ENCODE measurements around the gene FBXO39.
A peak's percentile ranks its signal among the peaks of the same experiment; 100 is the strongest.
"Not testable (repeated sequence)": the region's sequence is repeated elsewhere in the genome, so short reads cannot be mapped to it uniquely, and the experiment has no call there.

Gene FBXO39

GRCh38 chr17:6775871-6776405, at the start of gene FBXO39:
Gene FBXO39 (plus strand): TSS chr17:6776215. CDS start chr17:6779869, 3,654 bp downstream.
- Histone ChIP-seq H3K27me3 (ENCODE audit: low read depth, low read length) (no peaks in the 10 kb centered on the region), H3K4me3 (ENCODE audit: low read depth in 1 of 2, low read length in 2 of 2) (peak within 1 kb of the TSS in 1 of 2 donors; percentile 8), H3K27ac (ENCODE audit: low read length) (no peak within 1 kb of the TSS), H3K36me3 (ENCODE audit: control insufficient read depth in 1 of 2, insufficient read depth in 2 of 2, low read length in 2 of 2) (peaks cover 17 to 38% of the 10 kb centered on the region in 2 donors), H3K9me3 (ENCODE audit: control insufficient read depth in 1 of 2, low read length in 2 of 2) (peaks cover 5 to 32% of the 10 kb centered on the region in 2 donors), H3K4me1 (ENCODE audit: control insufficient read depth in 1 of 2, insufficient read depth in 2 of 2, low read length in 2 of 2) (peaks cover 0 to 7% of the 10 kb centered on the region in 2 donors)

GRCh38 chr17:6729531-6729930, 46.5 kb upstream of the FBXO39 start:
- H3K27ac ChIP-seq (ENCODE audit: low read length), result no peak overlapping the region
- no peaks in the 10 kb centered on the region for H3K4me1 ChIP-seq (ENCODE audit: control insufficient read depth in 1 of 2, insufficient read depth in 2 of 2, low read length in 2 of 2)
- H3K4me3 ChIP-seq (ENCODE audit: low read depth in 1 of 2, low read length in 2 of 2), result no peak overlapping the region
- H3K36me3 ChIP-seq (ENCODE audit: control insufficient read depth in 1 of 2, insufficient read depth in 2 of 2, low read length in 2 of 2), result no peaks in the 10 kb centered on the region
- H3K27me3 ChIP-seq (ENCODE audit: low read depth, low read length), result no peaks in the 10 kb centered on the region
- no peaks in the 10 kb centered on the region for H3K9me3 ChIP-seq (ENCODE audit: control insufficient read depth in 1 of 2, low read length in 2 of 2)

GRCh38 chr17:6746665-6747064, 29.4 kb upstream of the FBXO39 start:
- H3K4me1 ChIP-seq (ENCODE audit: control insufficient read depth in 1 of 2, insufficient read depth in 2 of 2, low read length in 2 of 2); H3K27me3 ChIP-seq (ENCODE audit: low read depth, low read length); H3K36me3 ChIP-seq (ENCODE audit: control insufficient read depth in 1 of 2, insufficient read depth in 2 of 2, low read length in 2 of 2); H3K27ac ChIP-seq (ENCODE audit: low read length); H3K9me3 ChIP-seq (ENCODE audit: control insufficient read depth in 1 of 2, low read length in 2 of 2); H3K4me3 ChIP-seq (ENCODE audit: low read depth in 1 of 2, low read length in 2 of 2): not testable (repeated sequence)

GRCh38 chr17:6748617-6749016, 27.4 kb upstream of the FBXO39 start:
- no peaks in the 10 kb centered on the region for H3K27me3 ChIP-seq (ENCODE audit: low read depth, low read length)

GRCh38 chr17:6749519-6749918, 26.5 kb upstream of the FBXO39 start:
- no peak overlapping the region for H3K4me3 ChIP-seq (ENCODE audit: low read depth in 1 of 2, low read length in 2 of 2)
- no peaks in the 10 kb centered on the region for H3K9me3 ChIP-seq (ENCODE audit: control insufficient read depth in 1 of 2, low read length in 2 of 2)
- no peak overlapping the region for H3K27ac ChIP-seq (ENCODE audit: low read length)
- H3K4me1 ChIP-seq (ENCODE audit: control insufficient read depth in 1 of 2, insufficient read depth in 2 of 2, low read length in 2 of 2), result no peaks in the 10 kb centered on the region
- peaks cover 0 to 7% of the 10 kb centered on the region in 2 donors for H3K36me3 ChIP-seq (ENCODE audit: control insufficient read depth in 1 of 2, insufficient read depth in 2 of 2, low read length in 2 of 2)
- H3K27me3 ChIP-seq (ENCODE audit: low read depth, low read length), result no peaks in the 10 kb centered on the region

More at GRCh38 chr17:6748617-6749016, 27.4 kb upstream of the FBXO39 start:
- no peaks in the 10 kb centered on the region for H3K4me1 ChIP-seq (ENCODE audit: control insufficient read depth in 1 of 2, insufficient read depth in 2 of 2, low read length in 2 of 2)
- H3K4me3 ChIP-seq (ENCODE audit: low read depth in 1 of 2, low read length in 2 of 2), result no peak overlapping the region
- no peaks in the 10 kb centered on the region for H3K9me3 ChIP-seq (ENCODE audit: control insufficient read depth in 1 of 2, low read length in 2 of 2)
- H3K27ac ChIP-seq (ENCODE audit: low read length), result no peak overlapping the region
- H3K36me3 ChIP-seq (ENCODE audit: control insufficient read depth in 1 of 2, insufficient read depth in 2 of 2, low read length in 2 of 2), result peaks cover 0 to 7% of the 10 kb centered on the region in 2 donors

- H3K9me3 ChIP-seq (ENCODE audit: control insufficient read depth in 1 of 2, low read length in 2 of 2), result no peaks in the 10 kb centered on the region
- H3K4me3 ChIP-seq (ENCODE audit: low read depth in 1 of 2, low read length in 2 of 2), result no peak overlapping the region
- peaks cover 0 to 7% of the 10 kb centered on the region in 2 donors for H3K36me3 ChIP-seq (ENCODE audit: control insufficient read depth in 1 of 2, insufficient read depth in 2 of 2, low read length in 2 of 2)
- no peaks in the 10 kb centered on the region for H3K27me3 ChIP-seq (ENCODE audit: low read depth, low read length)
- H3K27ac ChIP-seq (ENCODE audit: low read length), result peak overlapping the region; percentile 85
- peaks cover 0 to 19% of the 10 kb centered on the region in 2 donors for H3K4me1 ChIP-seq (ENCODE audit: control insufficient read depth in 1 of 2, insufficient read depth in 2 of 2, low read length in 2 of 2)
Observed at GRCh38 chr17:6752068-6752909, 23.7 kb upstream of the FBXO39 start.

GRCh38 chr17:6753006-6753445, 23.0 kb upstream of the FBXO39 start:
- Histone ChIP-seq H3K27ac (ENCODE audit: low read length) (peak overlapping the region; percentile 85), H3K4me3 (ENCODE audit: low read depth in 1 of 2, low read length in 2 of 2) (no peak overlapping the region), H3K9me3 (ENCODE audit: control insufficient read depth in 1 of 2, low read length in 2 of 2) (no peaks in the 10 kb centered on the region), H3K36me3 (ENCODE audit: control insufficient read depth in 1 of 2, insufficient read depth in 2 of 2, low read length in 2 of 2) (peaks cover 0 to 7% of the 10 kb centered on the region in 2 donors), H3K27me3 (ENCODE audit: low read depth, low read length) (no peaks in the 10 kb centered on the region), H3K4me1 (ENCODE audit: control insufficient read depth in 1 of 2, insufficient read depth in 2 of 2, low read length in 2 of 2) (peaks cover 0 to 24% of the 10 kb centered on the region in 2 donors)

GRCh38 chr17:6753546-6753945, 22.5 kb upstream of the FBXO39 start:
- H3K27me3 ChIP-seq (ENCODE audit: low read depth, low read length), result no peaks in the 10 kb centered on the region
- peaks cover 0 to 25% of the 10 kb centered on the region in 2 donors for H3K4me1 ChIP-seq (ENCODE audit: control insufficient read depth in 1 of 2, insufficient read depth in 2 of 2, low read length in 2 of 2)
- no peaks in the 10 kb centered on the region for H3K9me3 ChIP-seq (ENCODE audit: control insufficient read depth in 1 of 2, low read length in 2 of 2)
- no peak overlapping the region for H3K4me3 ChIP-seq (ENCODE audit: low read depth in 1 of 2, low read length in 2 of 2)
- H3K36me3 ChIP-seq (ENCODE audit: control insufficient read depth in 1 of 2, insufficient read depth in 2 of 2, low read length in 2 of 2), result peaks cover 0 to 7% of the 10 kb centered on the region in 2 donors
- peak overlapping the region; percentile 85 for H3K27ac ChIP-seq (ENCODE audit: low read length)

GRCh38 chr17:6755281-6755680, 20.7 kb upstream of the FBXO39 start:
- H3K27me3 ChIP-seq (ENCODE audit: low read depth, low read length), result no peaks in the 10 kb centered on the region

GRCh38 chr17:6755731-6756184, 20.3 kb upstream of the FBXO39 start, which contains the start of gene XAF1:
Gene XAF1 (plus strand): TSS chr17:6756046. CDS start chr17:6756079, 33 bp downstream.
- peaks cover 0 to 25% of the 10 kb centered on the region in 2 donors for H3K4me1 ChIP-seq (ENCODE audit: control insufficient read depth in 1 of 2, insufficient read depth in 2 of 2, low read length in 2 of 2)
- peak within 1 kb of the TSS; percentile 86 for H3K4me3 ChIP-seq (ENCODE audit: low read depth in 1 of 2, low read length in 2 of 2)
- H3K36me3 ChIP-seq (ENCODE audit: control insufficient read depth in 1 of 2, insufficient read depth in 2 of 2, low read length in 2 of 2), result peaks cover 0 to 27% of the 10 kb centered on the region in 2 donors
- peak within 1 kb of the TSS; percentile 88 for H3K27ac ChIP-seq (ENCODE audit: low read length)
- no peaks in the 10 kb centered on the region for H3K9me3 ChIP-seq (ENCODE audit: control insufficient read depth in 1 of 2, low read length in 2 of 2)
- no peaks in the 10 kb centered on the region for H3K27me3 ChIP-seq (ENCODE audit: low read depth, low read length)

More at GRCh38 chr17:6755281-6755680, 20.7 kb upstream of the FBXO39 start:
- peak overlapping the region; percentile 88 for H3K27ac ChIP-seq (ENCODE audit: low read length)
- peaks cover 0 to 23% of the 10 kb centered on the region in 2 donors for H3K36me3 ChIP-seq (ENCODE audit: control insufficient read depth in 1 of 2, insufficient read depth in 2 of 2, low read length in 2 of 2)
- no peaks in the 10 kb centered on the region for H3K9me3 ChIP-seq (ENCODE audit: control insufficient read depth in 1 of 2, low read length in 2 of 2)
- H3K4me1 ChIP-seq (ENCODE audit: control insufficient read depth in 1 of 2, insufficient read depth in 2 of 2, low read length in 2 of 2), result peaks cover 0 to 25% of the 10 kb centered on the region in 2 donors
- H3K4me3 ChIP-seq (ENCODE audit: low read depth in 1 of 2, low read length in 2 of 2), result peak overlapping the region; percentile 86

GRCh38 chr17:6756425-6757031, 19.5 kb upstream of the FBXO39 start:
- Histone ChIP-seq H3K27ac (ENCODE audit: low read length) (peak overlapping the region; percentile 88), H3K4me3 (ENCODE audit: low read depth in 1 of 2, low read length in 2 of 2) (peak overlapping the region; percentile 86), H3K27me3 (ENCODE audit: low read depth, low read length) (no peaks in the 10 kb centered on the region), H3K36me3 (ENCODE audit: control insufficient read depth in 1 of 2, insufficient read depth in 2 of 2, low read length in 2 of 2) (peaks cover 5 to 32% of the 10 kb centered on the region in 2 donors), H3K9me3 (ENCODE audit: control insufficient read depth in 1 of 2, low read length in 2 of 2) (no peaks in the 10 kb centered on the region), H3K4me1 (ENCODE audit: control insufficient read depth in 1 of 2, insufficient read depth in 2 of 2, low read length in 2 of 2) (peaks cover 0 to 25% of the 10 kb centered on the region in 2 donors)

Data from muscle layer of duodenum (tissue), 2 donors.